ENCODE measurements around the gene ATOH7. TPM values are rescaled to one million over a fixed set of nuclear protein-coding genes. Genes with fewer than 3 reads are reported as not detected.

Gene ATOH7
- total RNA-seq, 1 experiment from 2014 or later = not detected

- H3K9ac ChIP-seq (ENCODE audit: low read length) = no peak overlapping the region
- intact Hi-C loops (cut with micrococcal nuclease) = no loop called here
- no peaks in the 10 kb centered on the region for H3K9me3 ChIP-seq (ENCODE audit: control insufficient read depth in 1 of 2, insufficient read depth in 1 of 2, low read depth in 1 of 2, low read length in 2 of 2)
- ChIA-PET POLR2A (no interaction called here), CTCF (no interaction called here), RAD21 (ENCODE audit: low non-redundant PET in 1 of 2, low total read pairs in 2 of 2, uncharacterized antibody in 2 of 2, unreplicated experiment in 2 of 2) (no interaction called here)
- TF ChIP-seq ZFX (IDR thresholded peaks at IDR 0.05) (no peak), ZNF274 (IDR thresholded peaks at IDR 0.05; ENCODE audit: low read depth, low read length) (no peak), ATF3 (IDR thresholded peaks at IDR 0.05) (no peak), ELF1 (IDR thresholded peaks at IDR 0.05; ENCODE audit: borderline replicate concordance, low read depth) (no peak), JUND (IDR thresholded peaks at IDR 0.05) (no peak), POLR2A (IDR thresholded peaks at IDR 0.05; ENCODE audit: borderline replicate concordance, extremely low read depth, insufficient read depth, insufficient read length) (no peak), EGR1 (IDR thresholded peaks at IDR 0.05; ENCODE audit: low read depth) (no peak), CTCF (IDR thresholded peaks at IDR 0.05 in 2 of 3, conservative IDR thresholded peaks at IDR 0.05 in 1 of 3; ENCODE audit: borderline replicate concordance in 1 of 3, insufficient read depth in 1 of 3, low read depth in 2 of 3, low read length in 2 of 3) (no peak), TCF7L2 (IDR thresholded peaks at IDR 0.05; ENCODE audit: borderline replicate concordance, extremely low read depth, insufficient read depth, insufficient read length) (no peak), RAD21 (IDR thresholded peaks at IDR 0.05; ENCODE audit: low read depth) (no peak), YY1 (IDR thresholded peaks at IDR 0.05; ENCODE audit: extremely low read depth, insufficient replicate concordance, low read depth, low read length) (no peak), CEBPB (IDR thresholded peaks at IDR 0.05; ENCODE audit: low read depth) (no peak), EZH2 (IDR thresholded peaks at IDR 0.05) (no peak), CBX3 (IDR thresholded peaks at IDR 0.05; ENCODE audit: low read depth) (no peak), ZBTB33 (IDR thresholded peaks at IDR 0.05; ENCODE audit: extremely low read depth, insufficient replicate concordance, low read length) (no peak), REST (IDR thresholded peaks at IDR 0.05; ENCODE audit: low read depth) (no peak), SIN3A (IDR thresholded peaks at IDR 0.05; ENCODE audit: low read depth) (no peak), SP1 (IDR thresholded peaks at IDR 0.05; ENCODE audit: low read depth) (no peak), SRF (IDR thresholded peaks at IDR 0.05; ENCODE audit: low read depth) (no peak), MAX (IDR thresholded peaks at IDR 0.05) (no peak)
- DNase-seq (ENCODE audit: low read depth, low spot score) (no peak), ATAC-seq (no peak)
- no peaks in the 10 kb centered on the region for H3K4me1 ChIP-seq (ENCODE audit: control insufficient read depth in 1 of 2, insufficient read depth in 2 of 2, low read length in 2 of 2)
- no peaks in the 10 kb centered on the region for H3K36me3 ChIP-seq (ENCODE audit: control insufficient read depth in 1 of 2, insufficient read depth in 2 of 2, low read length in 2 of 2)
- no peak overlapping the region for H3K4me3 ChIP-seq (replicated peaks in 1 of 2; ENCODE audit: low read depth in 1 of 2, low read length in 2 of 2)
- no peaks in the 10 kb centered on the region for H4K20me1 ChIP-seq (ENCODE audit: insufficient read depth)
- H3K79me2 ChIP-seq (ENCODE audit: insufficient read depth, low read length) = no peaks in the 10 kb centered on the region
- no TSS peak for BruUV-seq (replicated peaks)
- no peak overlapping the region for H2AFZ ChIP-seq (ENCODE audit: low read depth, low read length, poor library complexity, severe bottlenecking)
- no peak overlapping the region for H3K4me2 ChIP-seq (ENCODE audit: low read length)
- no peak overlapping the region for H3K27ac ChIP-seq (ENCODE audit: low read depth, low read length)
- H3K27me3 ChIP-seq (ENCODE audit: insufficient read depth, low read length) = no peaks in the 10 kb centered on the region
- no peaks in the 10 kb centered on the region for H3K9me2 ChIP-seq (ENCODE audit: insufficient read depth)
Observed at GRCh38 chr10:68185085-68185484, 46.8 kb downstream of the ATOH7 start.
